GM08714 (cell line): ENCODE results near the gene MAP1LC3B2.

Experiments
- H3K4me3 ChIP-seq: fragments of 200-500 bp; sonication (Bioruptor generic); 2 replicates; pipeline ENCODE4 v1.5.1; 2014; ENCODE audit warnings: mild to moderate bottlenecking, low read length, inconsistent platforms
- ZNF274 ChIP-seq: IDR thresholded peaks from 2 replicates; pipeline ENCODE4 v1.6.1; 2012; ENCODE audit warnings: mild to moderate bottlenecking, low read depth, low read length

Gene MAP1LC3B2

DNA sequence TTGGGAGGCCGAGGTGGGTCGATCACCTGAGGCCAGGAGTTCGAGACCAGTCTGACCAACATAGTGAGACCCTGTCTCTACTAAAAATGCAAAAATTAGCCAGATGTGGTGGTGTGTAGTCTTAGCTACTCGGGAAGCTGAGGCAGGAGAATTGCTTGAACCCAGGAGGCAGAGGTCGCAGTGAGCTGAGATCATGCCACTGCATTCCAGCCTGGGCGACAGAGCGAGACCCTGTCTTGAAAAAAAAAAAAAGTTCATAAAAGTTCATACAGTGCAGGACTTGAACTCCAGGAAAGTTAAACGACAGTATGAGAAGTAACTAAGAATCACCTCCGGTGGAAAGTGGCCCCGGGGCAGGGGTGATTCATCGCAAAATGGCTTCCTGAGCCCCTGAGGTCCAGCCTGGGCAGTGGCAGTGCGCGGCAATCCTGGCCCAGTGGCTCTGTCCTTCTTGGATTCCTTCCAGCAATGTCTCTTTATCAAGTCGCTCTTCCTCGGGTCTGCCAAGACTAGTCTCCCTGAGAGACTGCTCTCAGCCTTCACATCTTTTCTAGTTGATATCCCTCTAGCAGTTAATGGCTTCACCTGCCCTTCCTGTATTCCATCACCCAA lies 16.7 kb upstream of the MAP1LC3B2 start:
- TF ChIP-seq ZNF274: no peak
- no peak overlapping the region for H3K4me3 ChIP-seq

GRCh38 chr12:116544656-116545055 lies 14.5 kb upstream of the MAP1LC3B2 start:
- no peak for TF ChIP-seq ZNF274
- no peak overlapping the region for H3K4me3 ChIP-seq

DNA sequence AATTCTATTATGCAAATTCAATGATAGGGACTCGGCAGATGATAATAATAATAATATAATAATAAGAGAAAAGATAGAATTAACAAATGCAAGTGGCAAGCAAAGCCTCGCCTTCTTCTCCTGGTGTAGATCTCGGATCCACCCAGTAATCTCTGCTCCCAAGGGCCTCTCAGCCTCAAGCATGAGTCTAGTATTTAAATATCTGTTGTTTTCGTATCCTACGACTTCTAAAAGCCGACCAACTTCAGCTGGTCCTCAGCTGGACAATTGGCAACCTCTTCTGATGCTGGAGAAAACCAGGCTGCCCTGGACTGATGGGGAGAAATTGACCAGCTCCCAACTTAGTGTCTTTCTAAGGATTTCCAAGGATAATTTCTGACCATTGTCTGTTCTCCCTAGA lies 14.0 kb upstream of the MAP1LC3B2 start:
- H3K4me3 ChIP-seq: no peak overlapping the region

DNA sequence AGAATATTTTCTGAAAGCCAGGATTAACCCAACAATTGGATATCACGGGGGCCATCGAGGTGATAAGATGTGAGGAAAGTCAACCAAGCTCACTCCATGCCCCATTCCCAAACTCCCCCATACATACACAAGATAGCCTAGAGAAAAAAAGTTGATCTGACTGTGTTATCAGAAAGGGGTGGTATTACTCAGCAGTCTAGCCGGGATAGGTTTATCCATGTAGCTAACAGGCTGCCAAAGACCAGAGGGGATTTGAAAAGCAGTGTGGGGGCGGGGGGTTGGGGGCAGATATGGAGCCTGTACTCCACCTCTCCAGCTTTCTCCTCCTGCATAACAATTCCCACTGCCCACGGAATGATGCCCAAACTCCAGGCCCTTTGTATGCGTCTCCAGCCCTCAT lies 13.2 kb upstream of the MAP1LC3B2 start:
- no peak for TF ChIP-seq ZNF274

More for the DNA sequence above, 14.0 kb upstream of the MAP1LC3B2 start:
- no peak for TF ChIP-seq ZNF274

GRCh38 chr12:116547955-116548501 lies 11.2 kb upstream of the MAP1LC3B2 start:
- TF ChIP-seq ZNF274: no peak
- no peak overlapping the region for H3K4me3 ChIP-seq

More for the DNA sequence above, 13.2 kb upstream of the MAP1LC3B2 start:
- H3K4me3 ChIP-seq: no peak overlapping the region

DNA sequence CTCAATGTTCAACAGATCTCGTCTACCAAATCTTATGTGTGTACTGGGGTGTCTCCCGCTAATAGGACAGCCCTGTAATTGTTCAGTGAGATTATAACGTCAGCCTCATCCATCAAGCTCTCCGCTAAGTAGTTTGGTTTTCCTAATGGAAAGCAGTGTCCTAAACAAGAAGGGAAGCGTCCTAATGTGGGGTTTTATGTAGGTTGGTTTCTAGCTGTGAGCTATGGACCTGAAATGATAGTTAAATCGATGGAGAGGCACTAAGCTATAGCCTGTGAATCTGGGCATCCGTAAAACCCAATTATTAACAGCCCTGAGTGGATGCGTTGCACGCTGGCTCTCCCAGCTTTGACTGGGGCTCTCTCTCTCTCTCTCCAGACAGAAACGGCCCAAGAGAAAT lies 9.2 kb upstream of the MAP1LC3B2 start:
- no peak overlapping the region for H3K4me3 ChIP-seq

GRCh38 chr12:116551151-116551550 lies 8.0 kb upstream of the MAP1LC3B2 start:
- no peak overlapping the region for H3K4me3 ChIP-seq
- no peak for TF ChIP-seq ZNF274

More for the DNA sequence above, 9.2 kb upstream of the MAP1LC3B2 start:
- no peak for TF ChIP-seq ZNF274

DNA sequence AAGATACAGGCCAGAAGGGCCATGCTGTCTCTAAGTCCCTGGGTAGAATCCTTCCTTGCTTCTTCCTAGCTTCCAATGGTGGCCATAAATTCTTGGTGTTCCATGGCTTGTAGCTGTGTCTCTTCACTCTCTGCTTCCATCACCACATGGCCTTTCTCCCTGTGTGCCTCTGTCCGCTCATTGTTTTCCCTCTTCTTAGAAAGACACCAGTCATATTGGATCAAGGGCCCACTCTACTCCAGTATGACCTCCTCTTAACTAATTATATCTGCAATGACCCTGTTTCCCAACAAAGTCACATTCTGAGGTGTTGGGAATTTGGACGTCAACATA lies 7.6 kb upstream of the MAP1LC3B2 start:
- TF ChIP-seq ZNF274: no peak
- no peak overlapping the region for H3K4me3 ChIP-seq

- TF ChIP-seq ZNF274: no peak
- no peak overlapping the region for H3K4me3 ChIP-seq
Observed at GRCh38 chr12:116551952-116552772, 7.0 kb upstream of the MAP1LC3B2 start.

GRCh38 chr12:116552773-116553373 lies 6.3 kb upstream of the MAP1LC3B2 start:
- TF ChIP-seq ZNF274: no peak
- H3K4me3 ChIP-seq: no peak overlapping the region

DNA sequence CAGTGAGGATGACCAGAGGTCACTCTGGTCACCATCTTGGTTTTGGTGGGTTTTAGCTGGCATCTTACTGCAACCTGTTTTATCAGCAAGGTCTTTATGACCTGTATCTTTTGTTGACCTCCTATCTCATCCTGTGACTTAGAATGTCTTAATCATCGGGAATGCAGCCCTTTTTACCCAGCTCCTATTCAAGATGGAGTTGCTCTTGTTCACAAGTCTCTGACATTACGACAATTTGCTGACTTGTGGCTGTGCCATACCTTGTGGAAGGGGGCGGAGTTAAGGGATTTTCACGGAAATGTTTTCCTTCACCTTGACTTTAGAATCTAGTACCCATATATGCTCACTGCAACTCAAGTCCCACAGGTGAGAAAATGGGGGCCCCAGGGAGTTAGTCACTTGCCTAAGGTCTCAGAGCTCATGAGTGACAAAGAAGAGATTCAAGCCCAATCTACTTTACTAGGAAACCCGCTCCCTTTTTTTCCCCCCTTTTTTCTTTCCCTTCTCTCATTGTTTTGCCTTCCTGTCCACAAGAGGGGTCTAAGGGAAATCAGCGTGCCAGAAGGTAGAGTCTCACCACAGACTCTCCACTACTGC lies 2.7 kb upstream of the MAP1LC3B2 start:
- no peak for TF ChIP-seq ZNF274
- H3K4me3 ChIP-seq: no peak overlapping the region

DNA sequence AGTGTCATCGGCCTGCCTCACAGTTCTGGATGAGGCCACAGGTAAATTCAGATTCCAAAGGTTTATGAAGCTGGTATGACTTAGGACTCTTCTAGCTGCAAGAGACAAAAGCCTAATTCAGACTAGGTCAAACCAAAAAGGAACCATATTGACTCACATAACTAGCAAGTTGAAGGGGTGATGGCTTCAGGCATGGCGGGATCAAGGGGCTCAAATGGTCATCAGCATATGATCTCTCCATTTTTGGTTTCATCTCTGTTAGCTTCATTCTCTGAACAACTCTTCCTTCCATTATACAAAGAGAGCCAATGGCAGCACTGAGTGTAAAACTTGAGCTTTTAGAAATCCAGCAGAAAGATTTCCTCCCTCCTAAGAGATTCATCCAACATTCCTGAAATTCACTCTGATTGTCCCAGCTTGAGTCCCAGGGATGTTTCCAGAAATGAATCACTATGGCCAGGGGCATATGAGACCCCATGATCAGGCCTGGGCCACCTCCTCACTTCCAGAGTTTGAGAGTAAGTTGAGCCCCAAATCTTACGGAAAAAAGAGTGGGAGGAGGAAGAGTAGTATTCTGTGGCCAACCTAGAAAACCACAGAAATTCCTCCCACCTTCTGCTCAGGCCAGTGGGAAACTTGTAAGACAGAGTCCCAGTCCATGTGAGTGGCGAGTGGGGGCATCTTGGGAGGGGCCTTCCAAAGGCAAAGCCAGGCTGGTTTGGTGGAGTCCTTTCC lies 2.0 kb upstream of the MAP1LC3B2 start:
- TF ChIP-seq ZNF274: no peak

GRCh38 chr12:116558280-116559161 lies 660 bp upstream of the MAP1LC3B2 start:
- no peak for TF ChIP-seq ZNF274
- H3K4me3 ChIP-seq: peak overlapping the region; percentile 4; the same call in 1 of the 2 replicates

More for the DNA sequence above, 2.0 kb upstream of the MAP1LC3B2 start:
- no peak overlapping the region for H3K4me3 ChIP-seq
